ENCODE results near the gene CRB3.

The CRB3 gene

GRCh38 chr19:6465663-6466062 is 1.6 kb downstream of the CRB3 start:
- no peak for FAIRE-seq

GRCh38 chr19:6466526-6467248 is 2.6 kb downstream of the CRB3 start:
- DNase-seq (ENCODE audit: low spot score) (no peak), FAIRE-seq (no peak)

More at GRCh38 chr19:6465663-6466062, 1.6 kb downstream of the CRB3 start:
- no peak for DNase-seq (ENCODE audit: low spot score)

- FAIRE-seq, result no peak
Measured at GRCh38 chr19:6467384-6467783, 3.3 kb downstream of the CRB3 start.

GRCh38 chr19:6470173-6470572 is 6.1 kb downstream of the CRB3 start:
- no peak for FAIRE-seq
- no peak for DNase-seq (ENCODE audit: low spot score)

More at GRCh38 chr19:6467384-6467783, 3.3 kb downstream of the CRB3 start:
- no peak for DNase-seq (ENCODE audit: low spot score)

GRCh38 chr19:6471076-6471475 is 7.0 kb downstream of the CRB3 start:
- FAIRE-seq (no peak), DNase-seq (ENCODE audit: low spot score) (no peak)

- FAIRE-seq (no peak), DNase-seq (ENCODE audit: low spot score) (no peak)
Measured at GRCh38 chr19:6472713-6473112, 8.6 kb downstream of the CRB3 start.

- DNase-seq (ENCODE audit: low spot score) (no peak), FAIRE-seq (no peak)
Measured at GRCh38 chr19:6473647-6474046, 9.6 kb downstream of the CRB3 start.

- DNase-seq (ENCODE audit: low spot score), result no peak
- FAIRE-seq, result no peak
Measured at GRCh38 chr19:6475321-6476108, 11.4 kb downstream of the CRB3 start.

- FAIRE-seq (no peak), DNase-seq (ENCODE audit: low spot score) (no peak)
Measured at GRCh38 chr19:6476155-6476895, 12.3 kb downstream of the CRB3 start.

- FAIRE-seq (no peak), DNase-seq (ENCODE audit: low spot score) (no peak)
Measured at GRCh38 chr19:6476896-6477431, 12.9 kb downstream of the CRB3 start.

- DNase-seq (ENCODE audit: low spot score), result no peak
Measured at GRCh38 chr19:6478815-6479214, 14.7 kb downstream of the CRB3 start.

GRCh38 chr19:6479836-6480398 is 15.8 kb downstream of the CRB3 start:
- no peak for FAIRE-seq
- DNase-seq (ENCODE audit: low spot score), result no peak

More at GRCh38 chr19:6478815-6479214, 14.7 kb downstream of the CRB3 start:
- FAIRE-seq, result no peak

- DNase-seq (ENCODE audit: low spot score) (no peak), FAIRE-seq (no peak)
Measured at GRCh38 chr19:6480848-6481415, 16.9 kb downstream of the CRB3 start.

GRCh38 chr19:6481541-6482342 is 17.7 kb downstream of the CRB3 start, which contains the start of gene DENND1C:
TSS of gene DENND1C (minus strand) at chr19:6481787. CDS start at chr19:6481695, 92 bp downstream.
- DNase-seq (ENCODE audit: low spot score) (no peak), FAIRE-seq (no peak)

GRCh38 chr19:6482343-6482686 is 18.2 kb downstream of the CRB3 start:
- DNase-seq (ENCODE audit: low spot score) (no peak), FAIRE-seq (no peak)

- FAIRE-seq, result no peak
Measured at GRCh38 chr19:6483235-6483634, 19.2 kb downstream of the CRB3 start.

GRCh38 chr19:6484230-6484629 is 20.2 kb downstream of the CRB3 start:
- DNase-seq (ENCODE audit: low spot score) (no peak), FAIRE-seq (no peak)

More at GRCh38 chr19:6483235-6483634, 19.2 kb downstream of the CRB3 start:
- no peak for DNase-seq (ENCODE audit: low spot score)

GRCh38 chr19:6484831-6485230 is 20.8 kb downstream of the CRB3 start:
- FAIRE-seq, result no peak
- DNase-seq (ENCODE audit: low spot score), result no peak

GRCh38 chr19:6489278-6490061 is 25.4 kb downstream of the CRB3 start:
- DNase-seq (ENCODE audit: low spot score) (no peak), FAIRE-seq (no peak)

Data from RCC 7860 (cell line).